HG02870 (cell line): ENCODE measurements around the gene PHLDB1.
"Not testable (repeated sequence)": the region's sequence is repeated elsewhere in the genome, so short reads cannot be mapped to it uniquely, and the experiment has no call there.

ENCODE experiments used
- ATAC-seq: cut with Tn5 transposase; IDR thresholded peaks from one replicate; pipeline ENCODE4 v1.9.1; 2021; ENCODE audit warnings: mild to moderate bottlenecking, moderate library complexity; ENCODE audit not compliant: unreplicated experiment

The PHLDB1 gene

GRCh38 chr11:118658429-118659313, 51.3 kb downstream of the PHLDB1 start:
- ATAC-seq = no peak

- peak; percentile 62 for ATAC-seq
Observed at GRCh38 chr11:118659314-118659952, 52.0 kb downstream of the PHLDB1 start.

DNA sequence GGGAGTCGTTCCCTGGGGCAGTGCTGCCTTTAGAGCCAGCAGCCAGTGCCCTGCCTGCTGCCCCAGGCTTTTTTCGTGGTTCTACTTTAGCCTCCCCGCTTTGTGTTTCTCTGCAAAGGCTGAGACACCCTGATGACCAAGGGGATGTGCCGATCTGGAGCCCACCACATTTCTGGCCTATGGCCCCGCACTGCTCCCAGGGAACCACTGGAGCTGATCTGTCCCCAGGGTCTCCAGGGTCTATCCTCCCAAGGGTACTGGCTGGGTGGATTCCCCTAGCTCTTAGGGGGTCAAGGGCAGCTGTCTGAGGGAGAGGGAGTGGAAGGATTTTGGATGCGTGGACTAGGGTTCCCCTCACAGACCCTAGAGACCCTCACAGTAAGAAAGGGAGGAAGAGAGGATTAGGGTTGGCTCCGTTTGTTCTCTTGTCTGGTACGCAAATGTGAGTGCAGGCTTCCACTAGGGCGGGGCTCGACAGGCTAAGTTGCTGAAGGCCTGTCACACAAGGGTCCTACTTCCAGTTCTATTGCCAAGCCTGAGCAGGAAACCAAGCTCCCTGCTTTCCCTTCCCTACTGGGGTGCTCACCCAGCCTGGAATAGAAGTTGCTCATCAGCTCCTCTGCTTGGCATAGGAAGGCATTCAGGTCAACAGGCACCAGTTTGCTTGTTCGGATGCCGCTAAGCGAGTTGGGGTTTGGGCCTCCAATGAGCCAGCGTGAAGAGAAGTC, 52.7 kb downstream of the PHLDB1 start:
- ATAC-seq = no peak

DNA sequence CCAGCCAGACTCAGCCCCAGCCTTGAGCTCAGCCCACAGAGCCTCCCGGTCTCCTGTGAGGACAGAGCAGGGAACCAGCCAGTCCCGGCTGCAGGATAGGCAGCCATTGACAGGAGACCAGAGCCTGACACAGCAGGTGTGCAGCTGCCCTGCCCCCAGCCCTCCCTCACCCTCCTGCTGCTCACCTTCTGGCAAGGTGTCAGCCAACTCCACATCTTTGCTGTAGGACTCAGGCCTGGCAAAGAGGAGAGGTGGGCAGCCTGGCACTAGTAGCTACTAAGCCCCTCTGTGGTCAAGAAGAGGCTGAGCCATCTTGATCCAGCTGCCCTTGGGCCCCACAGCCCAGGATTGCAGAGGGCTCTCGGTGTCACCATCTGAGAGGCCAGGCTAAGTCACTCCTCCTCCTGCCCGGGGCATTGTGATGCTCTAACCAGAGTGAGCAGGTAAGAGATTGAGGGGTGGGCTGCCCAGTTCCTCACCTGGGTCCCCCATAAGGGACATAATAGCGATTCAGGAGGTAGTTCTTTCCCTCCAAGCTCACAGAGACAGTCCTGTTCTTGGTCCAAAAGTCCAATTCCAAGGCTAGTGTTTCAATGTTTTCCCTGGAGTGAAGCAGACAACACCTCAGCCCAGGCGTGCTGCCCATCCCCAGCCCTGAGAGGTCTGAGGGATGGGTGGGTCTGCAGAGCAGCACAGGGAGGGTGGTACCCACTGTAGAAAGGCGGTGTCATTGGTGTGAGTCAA, 53.4 kb downstream of the PHLDB1 start:
- ATAC-seq = no peak

- ATAC-seq = no peak
Observed at GRCh38 chr11:118661425-118662301, 54.2 kb downstream of the PHLDB1 start.

DNA sequence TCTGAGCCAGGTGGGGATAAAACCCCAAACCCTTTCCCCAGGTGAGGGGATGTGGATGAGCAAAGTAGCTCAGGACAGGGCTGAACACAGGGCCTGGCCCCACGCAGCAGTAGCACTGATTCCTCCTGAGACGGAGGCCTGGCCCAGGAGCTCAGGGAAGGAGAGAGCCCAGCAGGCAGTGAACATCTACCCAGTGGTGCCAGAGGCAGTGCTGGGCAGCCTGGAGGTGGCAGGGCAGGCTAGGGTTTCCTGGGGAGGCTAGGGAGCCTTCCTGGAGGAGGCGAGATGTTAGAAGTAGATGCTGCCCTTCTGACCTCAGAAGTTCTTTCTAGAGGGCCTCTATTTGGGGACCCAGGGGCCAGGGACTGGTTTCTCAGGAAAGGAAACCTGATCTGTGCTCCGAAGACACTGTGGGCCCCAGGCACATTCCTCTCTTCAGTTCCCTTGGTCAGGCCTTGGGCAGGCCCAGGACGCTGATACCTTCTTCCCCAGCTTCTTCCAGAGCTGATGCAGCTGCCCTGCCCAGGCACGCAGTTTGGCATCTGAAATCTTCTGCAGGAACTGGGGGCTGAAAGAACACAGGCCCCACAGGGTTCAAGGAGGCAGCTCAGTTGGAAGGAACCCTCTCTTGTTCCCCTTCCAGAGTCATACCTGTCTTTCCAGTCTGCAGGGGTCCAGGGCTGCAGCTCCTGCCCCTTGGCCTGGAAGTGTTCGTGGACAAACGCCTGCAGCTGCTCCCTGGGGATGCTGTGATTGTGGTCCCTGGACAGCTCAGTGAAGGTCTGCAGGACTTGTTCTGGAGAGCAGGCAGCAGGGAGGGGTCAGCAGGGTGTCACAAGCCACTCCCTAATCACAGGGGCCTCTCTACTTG, 55.2 kb downstream of the PHLDB1 start:
- no peak for ATAC-seq

- no peak for ATAC-seq
Observed at GRCh38 chr11:118663381-118663780, 56.0 kb downstream of the PHLDB1 start.

- ATAC-seq = no peak
Observed at GRCh38 chr11:118663902-118664301, 56.5 kb downstream of the PHLDB1 start.

DNA sequence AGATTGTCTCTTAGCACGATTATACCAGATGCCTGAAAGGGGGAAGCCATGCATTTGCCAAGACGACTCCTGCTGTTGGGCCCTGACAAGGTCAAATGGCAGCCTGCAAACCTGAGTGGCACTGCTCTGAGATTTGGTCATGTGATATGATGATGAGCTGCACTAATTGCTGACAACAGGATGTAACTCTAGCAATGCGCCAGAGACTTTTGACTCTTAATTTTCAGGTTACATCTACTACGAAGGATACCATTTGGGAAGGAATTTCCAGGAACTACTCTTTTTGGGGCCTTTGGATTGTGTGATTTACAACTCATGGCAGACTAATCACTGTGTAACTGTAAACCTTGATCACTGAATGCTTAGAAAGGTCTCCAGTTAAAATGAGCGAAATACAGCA, 59.0 kb downstream of the PHLDB1 start:
- no peak for ATAC-seq

- ATAC-seq = no peak
Observed at GRCh38 chr11:118670063-118670462, 62.6 kb downstream of the PHLDB1 start.

GRCh38 chr11:118671254-118671653, 63.8 kb downstream of the PHLDB1 start:
- no peak for ATAC-seq

GRCh38 chr11:118672846-118673245, 65.4 kb downstream of the PHLDB1 start:
- ATAC-seq = no peak

- no peak for ATAC-seq
Observed at GRCh38 chr11:118673361-118674081, 66.1 kb downstream of the PHLDB1 start.

- ATAC-seq = no peak
Observed at GRCh38 chr11:118674082-118674435, 66.6 kb downstream of the PHLDB1 start.

GRCh38 chr11:118677977-118678376, 70.6 kb downstream of the PHLDB1 start:
- ATAC-seq = no peak

DNA sequence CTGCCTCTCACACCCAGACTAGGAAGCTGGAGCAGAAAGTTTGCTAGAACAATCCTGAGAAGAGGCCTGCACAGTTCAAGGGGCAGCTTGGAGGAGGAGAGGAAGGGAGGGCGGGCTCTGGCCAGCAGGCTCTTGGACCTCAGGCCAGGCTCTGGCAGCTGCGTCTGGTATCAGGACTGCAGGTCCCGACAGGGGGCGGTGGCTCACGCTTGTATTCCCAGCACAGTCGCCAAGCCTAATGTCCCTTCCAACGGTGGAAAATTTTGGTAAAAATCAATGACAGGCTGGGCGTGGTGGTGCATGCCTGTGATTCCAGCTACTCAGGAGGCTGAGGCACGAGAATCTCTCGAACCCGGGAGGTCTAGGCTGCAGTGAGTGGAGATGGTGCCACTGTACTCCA, 71.5 kb downstream of the PHLDB1 start:
- not testable (repeated sequence) for ATAC-seq

GRCh38 chr11:118679483-118679882, 72.1 kb downstream of the PHLDB1 start, which contains the start of gene TREH:
Gene TREH, minus strand, starts transcription at chr11:118679650. Its CDS starts 23 bp downstream, at chr11:118679627.
- no peak for ATAC-seq

GRCh38 chr11:118682372-118682771, 75.0 kb downstream of the PHLDB1 start:
- no peak for ATAC-seq
